C4-2B (cell line): ENCODE results near the gene GRK4.

ENCODE experiments used
- CTCF ChIP-seq: fragments of 450-650 bp; conservative IDR thresholded peaks from 2 replicates; pipeline ENCODE4 v1.5.1; 2017; ENCODE audit warnings: mild to moderate bottlenecking
- ZFX ChIP-seq: fragments of 450-650 bp; IDR thresholded peaks from 2 replicates; pipeline ENCODE4 v1.6.1; 2017

DNA sequence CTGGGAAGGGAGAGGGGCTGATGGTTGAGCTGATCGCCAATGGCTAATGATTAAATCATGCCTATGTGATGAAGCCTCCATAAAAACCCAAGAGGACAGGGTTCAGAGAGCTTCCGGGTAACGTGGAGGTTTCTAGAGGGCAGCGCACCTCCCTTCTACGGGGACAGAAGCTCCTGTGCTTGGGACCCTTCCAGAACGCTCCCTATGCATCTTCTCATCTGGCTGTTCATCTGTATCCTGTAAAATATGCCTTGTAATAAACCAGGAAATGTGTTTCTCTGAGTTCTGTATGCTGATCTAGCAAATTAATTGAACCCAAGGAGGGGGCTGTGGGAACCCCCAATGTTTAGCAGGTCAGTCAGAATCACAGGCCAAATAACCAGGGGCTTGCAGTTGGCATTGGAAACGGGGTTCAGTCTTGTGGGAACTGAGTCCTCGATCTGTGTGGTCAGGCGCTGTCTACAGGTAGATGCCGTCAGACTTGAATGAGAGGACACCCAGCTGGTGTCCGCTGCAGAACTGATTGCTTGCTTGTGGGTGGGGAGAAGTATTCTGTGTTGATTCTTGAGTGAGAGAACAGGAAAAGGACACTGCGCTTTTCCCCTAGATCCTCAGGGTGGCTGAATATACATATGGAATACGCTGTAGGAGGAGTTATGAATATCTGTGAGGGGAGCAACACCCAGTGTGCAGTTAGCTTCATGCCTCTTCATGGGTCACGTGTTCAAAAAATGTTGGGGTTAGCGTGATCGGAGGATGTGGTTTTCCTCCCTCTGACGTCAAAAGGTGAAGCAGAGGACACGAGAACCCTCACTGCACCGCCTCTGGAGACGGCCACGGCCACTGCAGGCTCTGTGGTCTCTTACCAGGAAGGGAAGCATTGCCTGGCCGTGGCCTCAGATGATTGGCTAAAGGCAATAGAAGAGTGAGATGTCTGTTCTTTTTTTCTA is 81.8 kb downstream of the GRK4 start:
- TF ChIP-seq CTCF (no peak), ZFX (no peak)
